CD4-positive, alpha-beta T cell treated with Interleukin-17A for 1 hour (primary cell): ENCODE results near the gene ADCY5.

Experiments used
- DNase-seq: peaks from one replicate; pipeline ENCODE4 v3.0.0-alpha.2; 2020

ADCY5 gene

GRCh38 chr3:123404391-123404790, 44.5 kb downstream of the ADCY5 start:
- no peak for DNase-seq

- DNase-seq: no peak
These were observed 46.9 kb downstream of the ADCY5 start for GRCh38 chr3:123401836-123402530.

GRCh38 chr3:123400169-123400568, 48.7 kb downstream of the ADCY5 start:
- no peak for DNase-seq

- no peak for DNase-seq
These were observed 49.2 kb downstream of the ADCY5 start for GRCh38 chr3:123399653-123400052.

GRCh38 chr3:123397921-123398785, 50.7 kb downstream of the ADCY5 start:
- no peak for DNase-seq

GRCh38 chr3:123397050-123397590, 51.8 kb downstream of the ADCY5 start:
- no peak for DNase-seq

GRCh38 chr3:123396171-123397049, 52.5 kb downstream of the ADCY5 start:
- no peak for DNase-seq

GRCh38 chr3:123395235-123395634, 53.7 kb downstream of the ADCY5 start:
- DNase-seq: no peak

GRCh38 chr3:123394391-123395020, 54.4 kb downstream of the ADCY5 start:
- no peak for DNase-seq

GRCh38 chr3:123392871-123393620, 55.8 kb downstream of the ADCY5 start:
- DNase-seq: no peak

- no peak for DNase-seq
These were observed 56.5 kb downstream of the ADCY5 start for GRCh38 chr3:123392368-123392767.

GRCh38 chr3:123390865-123391600, 57.9 kb downstream of the ADCY5 start:
- no peak for DNase-seq

- no peak for DNase-seq
These were observed 59.3 kb downstream of the ADCY5 start for GRCh38 chr3:123389628-123389918.

- DNase-seq: no peak
These were observed 59.9 kb downstream of the ADCY5 start for GRCh38 chr3:123388811-123389627.

GRCh38 chr3:123388042-123388441, 60.8 kb downstream of the ADCY5 start:
- DNase-seq: no peak

GRCh38 chr3:123387532-123387931, 61.4 kb downstream of the ADCY5 start:
- DNase-seq: no peak

- DNase-seq: no peak
These were observed 62.3 kb downstream of the ADCY5 start for GRCh38 chr3:123386477-123387040.

- DNase-seq: no peak
These were observed 62.9 kb downstream of the ADCY5 start for GRCh38 chr3:123385981-123386380.

- no peak for DNase-seq
These were observed 63.4 kb downstream of the ADCY5 start for GRCh38 chr3:123385499-123385898.

GRCh38 chr3:123385001-123385401, 63.9 kb downstream of the ADCY5 start:
- no peak for DNase-seq
